ENCODE results near the gene NPC1L1.

The NPC1L1 gene

DNA sequence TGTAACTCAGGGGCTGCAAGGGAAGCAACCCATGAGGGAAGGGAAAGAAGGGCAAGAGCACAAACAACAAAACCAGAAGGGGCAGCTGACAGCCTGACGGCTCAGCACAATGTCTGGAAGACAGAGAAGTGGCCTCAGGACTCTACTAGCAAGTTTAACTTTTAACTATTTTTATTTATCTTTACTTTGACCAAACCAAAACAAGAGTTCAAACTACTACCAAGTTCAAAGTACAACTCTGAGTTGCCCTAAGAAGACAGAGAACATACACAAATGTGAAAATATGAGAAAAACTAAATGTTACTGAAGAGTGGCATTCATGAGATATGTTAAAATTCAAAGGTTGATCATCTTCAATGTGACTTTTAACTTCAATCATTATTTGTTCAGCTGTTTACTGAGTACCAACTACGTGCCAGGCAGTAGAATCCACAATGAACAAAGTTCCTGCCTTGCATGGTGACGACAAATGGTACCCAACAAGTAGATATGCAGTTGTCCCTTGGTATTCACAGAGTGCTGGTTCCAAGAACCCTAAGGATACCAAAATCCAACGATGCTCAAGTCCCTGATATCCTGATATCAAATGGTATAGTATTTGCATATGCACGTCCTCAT lies 70.4 kb downstream of the NPC1L1 start:
- DNase-seq, result no peak

- no peak for DNase-seq
Measured at GRCh38 chr7:44470135-44470479, 71.0 kb downstream of the NPC1L1 start.

GRCh38 chr7:44469461-44470134 lies 71.5 kb downstream of the NPC1L1 start:
- DNase-seq, result no peak

DNA sequence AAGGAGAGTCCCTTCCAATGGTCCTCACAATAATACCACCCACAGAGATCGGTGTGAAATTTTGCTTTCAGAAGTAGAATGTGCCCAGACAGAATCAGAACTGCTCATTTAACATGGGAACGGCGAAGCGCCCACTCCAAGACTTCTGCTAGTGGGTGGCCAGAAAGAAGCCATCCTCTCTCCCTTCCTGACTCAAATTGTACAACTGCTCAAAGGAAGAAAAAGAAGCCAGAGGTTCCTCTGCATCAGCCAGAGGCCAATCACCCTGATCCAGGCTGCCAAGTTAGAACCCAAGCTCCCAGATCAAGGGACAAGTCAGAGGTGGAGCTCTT lies 73.9 kb downstream of the NPC1L1 start:
- DNase-seq, result no peak

DNA sequence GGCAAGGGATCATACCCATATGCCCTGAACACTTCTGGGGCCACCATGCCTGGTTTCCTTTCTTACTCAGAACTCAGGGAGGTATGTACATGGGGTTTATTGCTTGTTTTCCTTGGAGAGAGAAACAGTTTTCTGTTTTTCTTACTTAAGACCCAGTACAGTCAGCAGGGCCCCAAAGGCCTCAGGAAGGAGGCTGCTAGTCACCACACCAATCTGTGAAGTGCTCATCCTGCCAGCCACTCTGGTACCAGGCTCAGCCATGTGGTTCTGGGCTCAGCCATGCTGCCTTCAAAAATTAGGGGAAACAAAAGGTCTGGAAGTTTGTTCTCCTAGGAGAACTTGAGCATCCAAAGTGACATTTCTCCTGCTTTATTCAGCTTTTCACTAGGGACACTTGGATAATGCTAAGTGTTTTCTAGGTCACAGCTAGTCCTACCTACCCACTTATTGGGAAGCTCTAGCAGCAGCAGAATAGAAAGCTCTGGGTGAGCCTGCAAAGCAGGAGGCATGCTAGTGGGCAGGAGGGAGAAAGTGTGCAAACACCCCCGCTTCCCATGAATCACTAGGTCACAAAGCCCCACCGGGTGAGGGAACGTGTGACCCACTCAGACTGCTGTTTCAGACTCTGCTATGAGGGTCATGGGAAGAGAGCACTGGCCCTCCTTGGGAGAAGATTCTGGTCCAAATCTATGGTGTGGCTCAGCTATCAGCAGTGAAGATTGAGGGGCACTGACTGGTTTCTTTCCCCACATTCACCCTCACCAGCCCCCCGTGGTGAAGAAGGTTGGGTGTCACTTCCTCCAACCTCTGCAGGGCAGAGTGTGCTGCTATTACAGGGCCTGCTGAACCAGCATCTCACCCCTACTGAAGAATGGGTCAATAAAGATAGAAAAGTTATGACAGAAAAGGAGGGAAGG lies 74.6 kb downstream of the NPC1L1 start:
- DNase-seq, result no peak

DNA sequence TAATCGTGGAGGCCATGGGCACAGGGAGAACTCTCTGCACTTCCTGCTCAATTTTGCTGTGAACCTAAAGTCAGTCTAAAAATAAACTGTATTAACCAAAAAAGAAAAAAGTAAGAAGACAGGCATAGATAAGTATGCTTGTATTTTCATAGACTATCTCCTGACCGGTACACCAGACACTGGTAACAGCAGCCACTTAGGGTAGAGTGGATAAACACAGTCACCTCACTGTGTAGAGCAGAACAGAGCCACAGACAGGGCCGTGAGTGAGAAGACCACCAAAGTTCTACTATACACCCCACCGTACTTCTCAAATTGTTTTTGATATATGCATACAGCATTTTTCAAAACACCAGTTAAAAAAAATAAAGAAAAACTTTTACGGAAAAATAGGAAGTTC lies 75.6 kb downstream of the NPC1L1 start:
- DNase-seq, result no peak

- no peak for DNase-seq
Measured at GRCh38 chr7:44463169-44463808, 77.8 kb downstream of the NPC1L1 start.

All from CD4-positive, alpha-beta T cell treated with Interleukin-12 subunit alpha and Interleukin-12 subunit beta, for 1 hour (primary cell).